Measurements from ENCODE around the gene PLA2R1.

The PLA2R1 gene

GRCh38 chr2:159925975-159926374 lies 136.4 kb downstream of the PLA2R1 start:
- DNase-seq, result no peak

DNA sequence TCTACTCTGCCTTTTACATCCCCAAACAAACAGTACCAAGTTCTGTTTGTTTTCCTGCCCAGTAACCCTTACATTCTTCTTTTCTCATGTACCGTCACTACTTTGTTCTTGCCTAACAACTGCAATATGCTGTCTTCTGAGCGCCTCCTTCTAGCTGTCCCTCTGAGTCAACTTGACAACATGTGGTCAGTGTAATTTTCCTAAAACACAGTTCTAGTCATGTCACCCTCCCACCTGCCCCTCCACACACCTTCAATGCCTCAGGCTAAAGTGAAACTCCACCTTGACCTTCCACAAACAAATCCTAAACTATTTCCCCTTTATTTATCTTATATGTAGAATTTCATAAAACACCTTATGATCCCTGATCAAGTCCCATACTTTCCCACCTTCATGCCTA lies 139.9 kb downstream of the PLA2R1 start:
- no peak for DNase-seq

GRCh38 chr2:159921752-159922404 lies 140.5 kb downstream of the PLA2R1 start:
- DNase-seq, result peak; percentile 63 to 87

GRCh38 chr2:159916511-159916910 lies 145.9 kb downstream of the PLA2R1 start:
- no peak for DNase-seq

DNA sequence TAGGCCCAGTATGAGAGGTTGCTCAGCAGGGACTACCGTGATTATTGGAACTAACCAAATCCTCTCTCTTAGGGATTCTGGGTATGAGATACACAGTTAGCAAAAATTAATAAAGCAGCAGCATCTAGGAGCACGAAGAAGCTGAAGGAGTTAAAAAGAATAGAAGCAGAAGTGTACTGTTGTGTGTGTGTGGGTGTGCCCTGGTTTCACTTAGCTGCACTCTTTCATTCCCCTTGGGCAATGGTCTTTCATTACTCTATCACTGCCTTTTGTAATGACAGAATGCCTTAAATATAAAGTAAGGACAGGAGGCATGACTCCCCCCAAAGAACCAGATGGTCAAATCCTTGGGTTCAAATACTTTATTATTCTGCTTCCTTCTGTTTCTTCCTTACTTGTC lies 148.5 kb downstream of the PLA2R1 start:
- no peak for DNase-seq

GRCh38 chr2:159912580-159912979 lies 149.8 kb downstream of the PLA2R1 start:
- no peak for DNase-seq

DNA sequence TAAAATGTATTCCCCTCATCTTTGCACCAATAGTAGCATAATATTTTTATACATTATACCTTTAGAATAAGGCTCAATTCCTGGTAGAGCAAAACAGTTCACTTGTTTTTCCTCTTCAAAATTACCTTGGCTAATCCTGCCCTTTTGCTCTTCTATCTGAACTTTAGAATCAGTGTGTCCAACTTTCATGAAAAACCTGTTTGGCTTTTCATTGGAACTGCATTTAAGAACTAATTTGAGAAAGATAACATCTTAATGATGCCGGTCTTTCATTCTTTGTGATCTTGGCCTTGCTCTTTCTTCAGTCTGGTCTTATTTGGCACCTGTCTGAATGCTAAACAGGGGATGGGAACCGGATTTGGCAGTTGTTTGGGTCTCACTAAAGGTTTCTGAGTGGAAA lies 151.5 kb downstream of the PLA2R1 start:
- no peak for DNase-seq

DNA sequence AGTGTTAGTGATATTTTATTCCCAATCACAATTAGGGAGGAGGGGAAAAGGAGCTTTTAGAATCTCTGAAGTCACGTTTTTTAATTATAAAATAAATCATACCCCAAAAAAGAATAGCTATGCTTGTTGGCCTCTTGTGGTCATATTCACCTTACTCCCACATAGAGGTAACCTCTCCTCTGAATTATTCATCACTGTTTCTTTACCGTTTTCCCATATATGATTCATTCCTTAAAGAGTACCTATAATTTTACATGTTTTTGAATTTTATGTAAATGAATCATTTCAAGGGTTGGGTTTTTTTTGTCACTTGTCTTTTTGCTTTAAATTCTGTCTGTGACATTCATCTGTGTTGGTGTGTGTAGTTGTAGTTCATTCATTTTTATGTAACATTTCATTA lies 153.8 kb downstream of the PLA2R1 start:
- DNase-seq, result no peak

DNA sequence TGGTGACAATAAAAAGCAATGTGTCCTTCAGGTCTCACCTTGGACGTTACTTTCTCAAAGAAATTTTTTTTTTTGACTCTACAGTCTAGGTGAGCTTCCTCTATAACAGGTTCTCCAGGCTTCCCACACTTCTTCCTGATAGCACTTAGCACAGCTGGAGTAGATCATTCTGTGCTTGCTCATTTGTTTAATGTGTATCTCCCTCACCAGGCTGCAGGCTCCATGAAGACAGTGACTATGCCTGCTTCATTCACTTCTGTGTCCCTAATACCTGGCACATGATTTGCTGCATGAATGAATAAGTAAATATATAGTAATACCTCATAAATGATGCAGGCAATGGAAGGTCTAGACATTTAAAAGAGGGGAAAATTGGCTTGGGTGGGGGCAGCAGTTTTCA lies 154.5 kb downstream of the PLA2R1 start:
- DNase-seq, result no peak

GRCh38 chr2:159905926-159906714 lies 156.3 kb downstream of the PLA2R1 start:
- no peak for DNase-seq

- peak; percentile 68 to 89 for DNase-seq
Measured at GRCh38 chr2:159904959-159905305, 157.5 kb downstream of the PLA2R1 start.

GRCh38 chr2:159904127-159904958 lies 158.1 kb downstream of the PLA2R1 start, which contains the start of gene LY75:
Gene LY75, minus strand, starts transcription at chr2:159904756.
- peak; percentile 66 to 75 for DNase-seq

GRCh38 chr2:159903443-159904126 lies 158.8 kb downstream of the PLA2R1 start:
- peak; percentile 79 to 83 for DNase-seq

DNA sequence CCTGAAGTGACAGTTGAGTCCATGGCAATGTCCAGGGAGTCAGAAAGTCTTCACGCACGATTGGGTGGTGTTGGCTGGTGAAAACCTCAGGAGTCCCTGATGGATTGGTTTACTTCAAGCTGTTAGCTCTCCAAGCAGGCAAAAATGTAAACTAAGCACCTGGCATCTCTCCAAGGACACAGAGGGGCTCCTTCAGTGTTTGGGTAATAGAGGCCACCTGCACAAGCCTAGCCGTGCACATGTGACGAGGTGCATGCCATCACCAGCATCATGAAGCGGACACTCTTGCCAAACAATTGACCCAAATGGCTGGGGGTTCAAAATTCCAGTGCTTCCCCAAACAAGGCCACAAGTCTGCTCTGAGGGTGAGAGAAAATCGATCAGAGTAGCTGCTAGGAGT lies 159.7 kb downstream of the PLA2R1 start:
- no peak for DNase-seq

GRCh38 chr2:159900343-159900742 lies 162.1 kb downstream of the PLA2R1 start:
- no peak for DNase-seq

DNA sequence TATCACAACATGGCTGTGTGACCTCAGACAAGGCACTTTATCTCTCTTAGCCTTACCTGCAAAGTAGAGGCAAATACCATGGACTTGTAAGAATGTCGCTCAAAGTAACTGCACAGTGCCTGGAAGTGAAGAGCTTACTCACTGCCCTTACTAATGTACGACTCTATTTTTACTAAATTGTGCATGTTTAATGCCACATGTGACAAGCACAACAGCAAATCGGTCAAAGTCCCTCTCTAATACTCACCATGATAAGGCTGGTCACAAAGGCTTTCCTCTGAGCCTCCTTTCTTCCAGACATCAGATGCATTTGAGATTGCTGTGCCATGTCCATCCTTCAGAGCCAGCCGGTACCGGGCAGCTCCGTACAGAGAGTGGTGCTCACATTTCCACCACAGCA lies 164.0 kb downstream of the PLA2R1 start:
- DNase-seq, result no peak

- no peak for DNase-seq
Measured at GRCh38 chr2:159897720-159898119, 164.7 kb downstream of the PLA2R1 start.

DNA sequence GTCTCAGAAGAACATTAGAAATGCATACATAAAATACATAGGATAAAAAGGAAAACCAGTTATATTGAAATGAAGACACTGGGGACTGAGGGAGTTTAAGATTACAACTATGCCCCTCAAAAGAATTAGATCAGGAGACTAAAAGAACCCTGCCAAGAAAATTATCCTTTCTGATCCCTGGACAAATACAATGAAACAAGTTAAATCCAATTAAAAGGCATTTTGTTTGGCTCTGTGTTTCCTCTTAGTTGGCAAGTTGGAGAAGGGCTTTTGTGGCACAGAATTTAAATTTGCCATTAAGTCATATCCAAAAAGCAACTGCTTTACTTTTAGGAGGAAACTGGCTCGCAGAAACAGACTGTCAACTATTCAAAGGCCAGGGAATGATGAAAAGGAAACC lies 165.3 kb downstream of the PLA2R1 start:
- DNase-seq, result no peak

DNA sequence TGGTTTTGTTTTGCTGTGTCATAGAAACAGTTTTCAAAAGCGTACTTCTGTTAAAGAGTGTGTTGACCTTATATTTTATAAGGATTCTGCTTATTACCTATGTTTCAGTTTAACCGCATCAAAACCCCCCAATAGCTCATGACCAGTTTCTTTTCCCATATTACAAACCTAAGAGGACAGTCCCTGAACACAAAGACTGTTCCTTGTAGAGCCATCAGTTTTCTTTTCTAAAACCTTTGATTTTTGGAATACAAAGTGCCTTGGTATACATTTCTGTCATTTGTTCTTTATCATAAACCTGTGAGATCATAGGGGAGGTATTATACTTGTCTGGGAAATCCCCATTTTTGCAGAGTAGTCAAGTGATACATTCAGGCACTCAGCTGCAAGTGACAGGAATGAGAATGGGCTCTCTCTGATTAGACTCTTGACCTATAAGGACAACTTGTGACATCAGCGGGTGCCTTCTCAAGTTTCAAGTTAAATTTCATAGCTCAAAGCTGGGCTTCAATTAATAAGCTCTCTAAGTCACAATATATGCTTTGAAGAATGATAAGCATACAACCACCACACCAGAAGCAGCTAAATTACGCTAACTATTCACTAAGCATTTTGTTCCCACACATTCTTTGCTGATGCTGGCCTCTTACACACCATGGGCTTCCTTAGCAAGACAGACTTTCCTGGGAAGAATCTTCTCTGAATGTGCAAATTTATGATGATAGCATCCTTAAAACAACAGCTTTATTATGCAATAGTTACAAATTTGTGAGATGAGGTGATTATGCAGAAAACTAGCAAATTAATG lies 167.0 kb downstream of the PLA2R1 start:
- peak in 1 of 2 donors; percentile 69 for DNase-seq

GRCh38 chr2:159894145-159894838 lies 168.1 kb downstream of the PLA2R1 start:
- no peak for DNase-seq

Data from inflammatory macrophage treated with lipopolysaccharide for 1 hour (primary cell).